GM10266 (cell line): Measurements from ENCODE around the gene TBCB.
"Not testable (repeated sequence)": the region's sequence is repeated elsewhere in the genome, so short reads cannot be mapped to it uniquely, and the experiment has no call there.

ENCODE experiments used
- DNase-seq: peaks from one replicate; pipeline ENCODE4 v3.0.0; 2012; ENCODE audit errors: extremely low spot score
- CTCF ChIP-seq: IDR thresholded peaks from 2 replicates; pipeline ENCODE4 v1.5.1; 2012; ENCODE audit warnings: mild to moderate bottlenecking, low read depth; ENCODE audit not compliant: control insufficient read depth, insufficient read depth; ENCODE audit errors: missing control alignments

The TBCB gene

GRCh38 chr19:36121486-36122124 lies 6.3 kb downstream of the TBCB start:
- no peak for DNase-seq
- no peak for TF ChIP-seq CTCF

DNA sequence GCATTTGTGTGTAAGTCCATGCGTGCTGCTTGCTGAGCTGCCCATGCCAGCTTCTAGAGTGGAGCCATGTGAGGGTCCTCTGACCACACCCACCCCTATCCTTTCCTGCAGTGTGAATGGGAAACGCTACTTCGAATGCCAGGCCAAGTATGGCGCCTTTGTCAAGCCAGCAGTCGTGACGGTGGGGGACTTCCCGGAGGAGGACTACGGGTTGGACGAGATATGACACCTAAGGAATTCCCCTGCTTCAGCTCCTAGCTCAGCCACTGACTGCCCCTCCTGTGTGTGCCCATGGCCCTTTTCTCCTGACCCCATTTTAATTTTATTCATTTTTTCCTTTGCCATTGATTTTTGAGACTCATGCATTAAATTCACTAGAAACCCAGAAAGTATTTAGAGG lies 10.3 kb downstream of the TBCB start:
- no peak for TF ChIP-seq CTCF
- peak; percentile 63 for DNase-seq

- no peak for DNase-seq
- no peak for TF ChIP-seq CTCF
Observed at GRCh38 chr19:36128392-36128736, 13.1 kb downstream of the TBCB start.

GRCh38 chr19:36131221-36131620 lies 16.0 kb downstream of the TBCB start:
- DNase-seq, result not testable (repeated sequence)

DNA sequence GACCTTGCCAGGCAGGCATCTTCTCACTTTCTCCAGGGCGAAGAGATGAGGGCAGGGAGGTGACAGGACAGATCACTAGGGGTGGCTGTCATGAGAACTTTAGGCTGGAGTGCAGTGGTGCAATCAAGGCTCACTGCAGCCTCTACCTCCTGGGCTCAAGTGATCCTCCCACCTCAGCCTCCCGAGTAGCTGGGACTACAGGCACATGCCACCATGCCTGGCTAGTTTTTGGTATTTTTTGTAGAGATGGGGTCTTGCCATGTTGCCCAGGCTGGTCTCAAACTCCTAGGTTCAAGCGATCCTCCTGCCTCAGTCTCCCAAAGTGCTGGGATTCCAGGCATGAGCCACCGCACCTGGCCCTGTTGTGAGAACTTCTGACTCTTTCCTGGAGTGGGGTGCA lies 19.6 kb downstream of the TBCB start:
- DNase-seq, result not testable (repeated sequence)

DNA sequence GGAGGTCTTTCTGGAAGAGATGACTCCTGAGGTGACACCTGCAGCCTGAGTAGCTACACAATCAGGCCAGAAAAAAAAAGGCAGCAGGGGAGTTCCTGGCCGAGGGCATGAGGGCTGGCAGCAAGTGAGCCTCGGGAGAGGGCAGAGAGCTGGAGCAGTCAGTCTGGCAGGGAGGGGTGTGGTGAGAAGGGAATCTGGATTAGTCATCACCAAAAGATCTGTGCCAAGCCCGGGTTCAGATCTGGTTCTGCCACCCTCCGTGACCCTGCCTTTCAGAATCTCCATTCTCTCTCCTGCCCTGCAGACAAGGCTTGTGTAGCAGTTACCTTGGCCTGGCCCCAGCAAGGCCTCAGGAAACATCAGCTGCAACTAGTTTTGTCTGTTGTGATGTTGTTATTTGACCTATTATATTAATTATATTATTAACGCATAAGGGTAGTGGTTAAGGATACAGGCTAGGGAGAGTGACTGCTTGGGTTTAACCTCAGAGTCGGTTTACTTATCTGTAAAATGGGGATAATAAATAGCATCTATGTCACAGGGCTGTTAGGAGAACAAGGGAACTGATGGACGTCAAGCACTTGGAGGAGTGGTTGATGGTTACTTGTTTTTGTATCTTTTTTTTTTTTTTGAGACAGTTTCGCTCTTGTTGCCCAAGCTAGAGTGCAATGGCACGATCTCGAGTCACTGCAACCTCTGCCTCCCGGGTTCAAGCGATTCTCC lies 21.9 kb downstream of the TBCB start:
- no peak for TF ChIP-seq CTCF
- peak; percentile 5 for DNase-seq

- TF ChIP-seq CTCF, result no peak
- DNase-seq, result no peak
Observed at GRCh38 chr19:36139120-36139472, 23.8 kb downstream of the TBCB start.

DNA sequence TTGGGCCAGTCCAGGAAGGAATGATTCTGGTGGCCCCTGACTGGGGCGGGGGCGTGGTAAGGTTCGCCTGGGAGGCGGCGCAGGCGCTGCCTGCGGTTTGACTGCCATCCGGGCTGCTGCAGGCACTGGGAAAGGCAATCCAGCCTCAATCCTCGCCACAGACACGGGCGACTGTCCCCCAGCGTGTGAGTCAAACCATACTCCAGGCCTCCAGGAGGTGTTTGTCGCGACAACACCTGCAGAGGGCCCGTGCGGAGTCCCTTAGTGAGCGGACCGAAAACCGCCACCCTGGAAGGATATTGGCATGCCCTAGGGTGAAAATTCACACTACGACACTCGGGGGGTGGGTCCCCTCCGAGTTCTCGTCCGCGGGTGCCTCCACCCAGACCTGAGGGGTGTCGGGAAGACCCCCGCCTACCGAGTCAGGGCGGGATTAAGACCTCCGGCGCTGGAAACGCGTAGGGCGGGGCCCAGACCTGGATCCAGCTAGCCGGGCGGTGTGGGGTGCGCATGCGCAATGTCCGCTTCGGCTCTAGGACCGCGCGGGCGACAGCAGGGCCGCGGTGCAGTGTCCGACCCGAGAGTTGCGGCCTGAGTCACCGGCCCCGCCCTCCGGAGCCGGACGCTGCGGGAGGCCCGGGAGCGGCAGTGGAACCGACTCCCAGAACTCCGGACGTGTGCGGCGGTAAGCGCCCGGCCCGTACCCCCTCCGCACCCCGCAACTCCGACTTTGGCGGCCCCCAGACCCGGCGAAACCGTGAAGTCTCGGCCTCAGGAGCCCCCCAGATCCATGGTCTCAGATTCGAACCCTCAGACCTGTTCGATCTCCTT lies 24.4 kb downstream of the TBCB start, which contains the start of gene CAPNS1:
CAPNS1 (plus strand) TSS at position 594 of the 831 bp plus-strand sequence. CDS start 946 bp downstream, outside the sequence.
- TF ChIP-seq CTCF, result peak; percentile 5
- peak; percentile 98 for DNase-seq
